ENCODE results near the gene KPNB1.

DNA sequence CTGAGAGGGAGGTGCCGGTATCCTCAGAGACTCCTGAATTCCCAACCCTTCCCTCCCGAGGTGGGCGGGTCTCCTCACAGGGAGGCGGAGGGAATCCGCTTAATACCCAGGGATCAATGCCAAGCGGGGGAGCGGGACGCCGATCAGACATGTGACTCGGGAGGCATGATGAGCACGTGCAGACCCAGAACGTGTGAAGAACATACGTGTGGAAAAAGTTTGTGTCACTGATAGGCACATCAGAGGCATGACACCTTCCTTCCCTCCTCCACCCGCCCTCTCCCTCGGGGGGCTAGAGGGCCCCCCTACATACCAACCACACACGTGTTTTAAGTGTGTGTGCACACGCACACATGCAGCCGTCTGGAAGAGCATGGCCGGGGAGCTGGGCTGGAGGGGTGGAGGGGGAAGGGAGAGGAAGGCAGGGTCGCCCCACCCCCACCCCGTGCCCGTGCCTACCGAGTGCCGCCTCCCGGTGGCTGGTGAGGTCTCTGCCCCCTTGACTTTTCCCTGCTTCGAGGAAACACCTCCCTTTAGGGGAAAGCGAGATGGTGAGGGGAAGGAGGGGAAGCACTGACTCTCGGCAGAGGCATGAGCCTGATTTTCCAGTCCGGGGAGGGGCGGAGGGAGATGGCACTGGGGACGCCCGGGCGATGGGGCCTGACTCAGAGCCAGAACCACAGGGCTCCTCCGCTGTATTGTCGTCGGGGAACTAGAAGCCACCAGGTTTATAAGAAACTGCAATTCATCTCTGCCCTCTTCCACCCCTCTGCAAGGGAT lies 71.2 kb downstream of the KPNB1 start:
- TF ChIP-seq, protein P1, sequence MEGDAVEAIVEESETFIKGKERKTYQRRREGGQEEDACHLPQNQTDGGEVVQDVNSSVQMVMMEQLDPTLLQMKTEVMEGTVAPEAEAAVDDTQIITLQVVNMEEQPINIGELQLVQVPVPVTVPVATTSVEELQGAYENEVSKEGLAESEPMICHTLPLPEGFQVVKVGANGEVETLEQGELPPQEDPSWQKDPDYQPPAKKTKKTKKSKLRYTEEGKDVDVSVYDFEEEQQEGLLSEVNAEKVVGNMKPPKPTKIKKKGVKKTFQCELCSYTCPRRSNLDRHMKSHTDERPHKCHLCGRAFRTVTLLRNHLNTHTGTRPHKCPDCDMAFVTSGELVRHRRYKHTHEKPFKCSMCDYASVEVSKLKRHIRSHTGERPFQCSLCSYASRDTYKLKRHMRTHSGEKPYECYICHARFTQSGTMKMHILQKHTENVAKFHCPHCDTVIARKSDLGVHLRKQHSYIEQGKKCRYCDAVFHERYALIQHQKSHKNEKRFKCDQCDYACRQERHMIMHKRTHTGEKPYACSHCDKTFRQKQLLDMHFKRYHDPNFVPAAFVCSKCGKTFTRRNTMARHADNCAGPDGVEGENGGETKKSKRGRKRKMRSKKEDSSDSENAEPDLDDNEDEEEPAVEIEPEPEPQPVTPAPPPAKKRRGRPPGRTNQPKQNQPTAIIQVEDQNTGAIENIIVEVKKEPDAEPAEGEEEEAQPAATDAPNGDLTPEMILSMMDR (conservative IDR thresholded peaks at IDR 0.05; ENCODE audit: low read length): no peak
- no peak for TF ChIP-seq EZH2phosphoT487 (IDR thresholded peaks at IDR 0.05; ENCODE audit: borderline replicate concordance, low read depth, low read length)
